ENCODE data around the gene SARDH. TPM values are rescaled to one million over a fixed set of nuclear protein-coding genes. Genes with fewer than 3 reads are reported as not detected.
"Not testable (repeated sequence)": the region's sequence is repeated elsewhere in the genome, so short reads cannot be mapped to it uniquely, and the experiment has no call there.

The SARDH gene
- total RNA-seq, 2 donors from 2014 or later = 2.2 to 6.8 TPM

DNA sequence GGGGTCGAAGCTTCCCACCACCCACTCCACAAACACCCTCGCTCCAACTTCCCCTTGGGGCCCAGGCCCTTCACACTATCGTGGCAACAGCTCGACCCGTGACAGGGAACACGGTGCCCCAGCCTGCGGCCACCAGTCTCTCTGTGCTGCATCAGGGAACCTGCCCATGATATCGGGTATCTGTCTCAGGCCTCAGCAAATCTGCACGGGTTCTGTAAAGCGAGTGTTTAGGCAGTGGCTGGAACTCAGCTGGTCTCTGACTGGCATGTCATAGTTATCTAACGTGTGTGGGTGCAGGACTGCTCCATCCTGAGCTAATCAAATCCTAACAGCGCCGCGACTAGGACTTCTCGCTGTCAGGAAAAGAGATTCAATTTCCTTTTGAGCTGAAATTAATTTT lies 59.1 kb downstream of the SARDH start:
- Mint-ChIP-seq H3K4me1 (peaks cover 34% of the 10 kb centered on the region), H3K36me3 (ENCODE audit: low read depth) (no peaks in the 10 kb centered on the region), H3K4me3 (peak overlapping the region; percentile 57), H3K27me3 (no peaks in the 10 kb centered on the region), H3K27ac (peak overlapping the region; percentile 97)
- DNase-seq (no peak), ATAC-seq (no peak)
- H3K9me3 ChIP-seq (ENCODE audit: control insufficient read depth, low read length, poor library complexity, severe bottlenecking) = no peaks in the 10 kb centered on the region

DNA sequence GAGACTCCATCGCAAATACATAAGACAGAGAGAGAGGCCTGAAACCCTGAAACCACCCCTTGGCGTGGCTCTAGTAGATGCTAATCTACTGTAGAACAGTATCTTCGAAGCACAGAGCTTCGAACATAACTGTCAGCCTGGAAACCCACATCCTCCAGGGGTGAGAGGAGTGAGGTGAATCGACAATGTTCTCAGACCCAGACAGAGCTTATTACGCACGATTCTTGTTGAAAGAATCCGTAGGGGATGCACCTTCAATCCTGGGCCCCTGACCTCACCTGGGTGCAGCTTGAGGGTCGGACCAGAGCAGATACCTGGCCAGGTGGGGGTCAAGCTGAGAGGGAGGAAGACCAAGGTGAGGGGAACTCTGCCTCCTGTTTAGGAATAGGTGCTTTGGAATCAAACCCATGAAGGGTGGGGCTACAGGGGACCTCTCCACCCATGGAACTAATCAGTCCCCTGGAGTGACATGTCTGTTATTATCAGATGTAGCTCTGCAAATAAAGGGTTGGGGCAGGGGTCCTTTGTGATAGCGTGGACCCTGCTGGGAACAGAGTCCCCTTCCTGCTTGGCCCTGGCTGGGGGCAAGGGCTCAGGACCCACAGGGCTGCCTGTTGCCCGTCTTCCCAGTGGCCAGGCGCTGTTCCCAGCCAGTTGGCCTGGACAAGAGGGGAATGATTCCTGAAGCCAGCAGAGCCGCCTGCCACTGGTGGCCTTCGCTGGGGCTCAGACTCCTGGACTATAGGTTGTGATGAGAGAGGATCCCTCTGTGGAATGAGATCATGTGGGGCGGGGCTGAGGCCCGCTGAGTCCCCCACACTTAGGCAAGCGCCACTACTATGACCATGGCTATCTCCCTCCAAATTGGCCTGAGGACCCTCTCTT lies 60.8 kb downstream of the SARDH start:
- H3K27ac Mint-ChIP-seq = peak overlapping the region; percentile 97
- no peaks in the 10 kb centered on the region for H3K36me3 Mint-ChIP-seq (ENCODE audit: low read depth)

DNA sequence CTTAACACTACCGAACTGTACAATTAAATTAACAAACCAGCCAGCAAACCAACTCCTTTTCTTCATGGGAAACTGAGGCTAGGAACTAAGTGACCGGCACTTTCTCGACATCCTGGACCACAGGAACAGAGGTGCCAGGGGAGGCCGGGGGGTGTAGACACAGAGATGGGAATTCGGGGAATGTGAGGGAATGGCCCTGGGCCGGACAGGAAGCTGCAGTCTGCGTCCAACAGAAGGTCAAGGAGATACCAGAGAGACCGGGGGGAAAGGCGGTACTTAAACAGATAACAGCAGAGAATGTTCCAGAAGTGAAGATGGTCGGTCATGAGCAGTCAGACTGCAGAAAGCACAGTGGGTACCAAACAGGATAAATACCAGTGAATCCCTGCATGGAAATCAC lies 61.7 kb downstream of the SARDH start:
- Mint-ChIP-seq H3K4me1 (peaks cover 25% of the 10 kb centered on the region), H3K27ac (peak overlapping the region; percentile 97), H3K36me3 (ENCODE audit: low read depth) (no peaks in the 10 kb centered on the region), H3K4me3 (peak overlapping the region; percentile 49), H3K27me3 (no peaks in the 10 kb centered on the region)
- no peak for ATAC-seq
- DNase-seq = no peak
- H3K9me3 ChIP-seq (ENCODE audit: control insufficient read depth, low read length, poor library complexity, severe bottlenecking) = no peaks in the 10 kb centered on the region

More for the DNA sequence above, 60.8 kb downstream of the SARDH start:
- Mint-ChIP-seq H3K4me1 (peaks cover 25% of the 10 kb centered on the region), H3K4me3 (peak overlapping the region; percentile 70), H3K27me3 (no peaks in the 10 kb centered on the region)
- no peaks in the 10 kb centered on the region for H3K9me3 ChIP-seq (ENCODE audit: control insufficient read depth, low read length, poor library complexity, severe bottlenecking)
- peak; percentile 98 for ATAC-seq
- peak in 2 of 3 donors; percentile 48 to 49 for DNase-seq

GRCh38 chr9:133675796-133676195 lies 62.4 kb downstream of the SARDH start:
- not testable (repeated sequence) for H3K9me3 ChIP-seq (ENCODE audit: control insufficient read depth, low read length, poor library complexity, severe bottlenecking); H3K36me3 Mint-ChIP-seq (ENCODE audit: low read depth); ATAC-seq; H3K4me3 Mint-ChIP-seq; DNase-seq; H3K27me3 Mint-ChIP-seq
- peaks cover 25% of the 10 kb centered on the region for H3K4me1 Mint-ChIP-seq
- peak overlapping the region; percentile 97 for H3K27ac Mint-ChIP-seq

- H3K36me3 Mint-ChIP-seq (ENCODE audit: low read depth) = no peaks in the 10 kb centered on the region
- H3K9me3 ChIP-seq (ENCODE audit: control insufficient read depth, low read length, poor library complexity, severe bottlenecking) = no peaks in the 10 kb centered on the region
- no peak overlapping the region for H3K4me3 Mint-ChIP-seq
- peak overlapping the region; percentile 97 for H3K27ac Mint-ChIP-seq
- no peak for ATAC-seq
- H3K27me3 Mint-ChIP-seq = no peaks in the 10 kb centered on the region
- peaks cover 25% of the 10 kb centered on the region for H3K4me1 Mint-ChIP-seq
- no peak for DNase-seq
Measured at GRCh38 chr9:133674091-133674490, 64.1 kb downstream of the SARDH start.

GRCh38 chr9:133673258-133673655 lies 64.9 kb downstream of the SARDH start:
- no peaks in the 10 kb centered on the region for H3K9me3 ChIP-seq (ENCODE audit: control insufficient read depth, low read length, poor library complexity, severe bottlenecking)
- Mint-ChIP-seq H3K4me3 (no peak overlapping the region), H3K4me1 (peaks cover 24% of the 10 kb centered on the region), H3K27me3 (no peaks in the 10 kb centered on the region), H3K36me3 (ENCODE audit: low read depth) (no peaks in the 10 kb centered on the region), H3K27ac (peak overlapping the region; percentile 97)
- ATAC-seq = no peak
- no peak for DNase-seq

- no peak overlapping the region for H3K4me3 Mint-ChIP-seq
- H3K27ac Mint-ChIP-seq = peak overlapping the region; percentile 37
- no peaks in the 10 kb centered on the region for H3K9me3 ChIP-seq (ENCODE audit: control insufficient read depth, low read length, poor library complexity, severe bottlenecking)
- DNase-seq (no peak), ATAC-seq (no peak)
- no peaks in the 10 kb centered on the region for H3K27me3 Mint-ChIP-seq
- no peaks in the 10 kb centered on the region for H3K36me3 Mint-ChIP-seq (ENCODE audit: low read depth)
- peaks cover 24% of the 10 kb centered on the region for H3K4me1 Mint-ChIP-seq
Measured at GRCh38 chr9:133672503-133673257, 65.5 kb downstream of the SARDH start.

DNA sequence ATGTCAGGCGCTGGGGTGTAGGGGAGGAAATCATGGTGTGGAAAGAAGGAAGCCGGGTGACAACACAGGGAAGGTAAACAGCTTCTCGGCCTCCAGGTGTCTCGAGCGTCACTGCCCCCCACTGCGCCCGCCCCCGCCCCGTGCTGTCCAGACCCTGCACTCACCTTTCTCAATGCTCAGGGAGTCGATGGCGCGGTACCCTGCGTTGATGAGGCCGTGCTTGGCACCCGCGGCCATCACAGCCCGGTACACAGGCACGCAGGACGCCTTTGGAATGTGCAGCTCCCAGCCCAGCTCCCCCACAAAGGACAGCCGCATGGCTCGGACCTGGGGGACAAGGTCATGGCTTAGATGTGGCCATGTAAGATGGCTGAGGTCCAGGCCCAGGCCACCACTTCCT lies 66.8 kb downstream of the SARDH start:
- H3K9me3 ChIP-seq (ENCODE audit: control insufficient read depth, low read length, poor library complexity, severe bottlenecking) = no peaks in the 10 kb centered on the region
- no peak for DNase-seq
- no peak for ATAC-seq
- H3K27ac Mint-ChIP-seq = peak overlapping the region; percentile 56
- H3K4me1 Mint-ChIP-seq = peaks cover 11% of the 10 kb centered on the region
- H3K27me3 Mint-ChIP-seq = no peaks in the 10 kb centered on the region
- no peaks in the 10 kb centered on the region for H3K36me3 Mint-ChIP-seq (ENCODE audit: low read depth)
- H3K4me3 Mint-ChIP-seq = no peak overlapping the region

DNA sequence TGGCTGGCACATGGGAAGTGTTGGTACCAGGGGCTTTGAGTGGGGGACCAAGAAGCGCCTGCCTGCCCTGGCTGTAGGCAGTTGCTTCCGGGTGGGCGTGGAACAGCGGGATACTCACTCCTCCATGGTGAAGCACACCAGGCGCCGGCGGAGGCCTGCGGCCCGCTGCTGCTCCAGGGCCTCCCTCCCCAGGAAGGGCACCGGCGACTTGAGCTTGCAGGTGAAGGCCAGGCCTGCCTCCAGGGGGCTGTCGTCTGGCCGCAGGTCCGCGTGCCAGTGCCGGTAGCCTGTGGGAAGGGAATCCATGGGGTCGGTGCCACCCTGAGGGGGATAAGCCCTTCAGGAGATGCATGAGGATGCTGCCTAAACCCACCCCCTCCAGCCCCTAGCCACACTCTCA lies 67.7 kb downstream of the SARDH start:
- H3K4me1 Mint-ChIP-seq = peaks cover 3% of the 10 kb centered on the region
- DNase-seq = no peak
- H3K36me3 Mint-ChIP-seq (ENCODE audit: low read depth) = no peaks in the 10 kb centered on the region
- ATAC-seq = no peak
- no peaks in the 10 kb centered on the region for H3K9me3 ChIP-seq (ENCODE audit: control insufficient read depth, low read length, poor library complexity, severe bottlenecking)
- no peak overlapping the region for H3K4me3 Mint-ChIP-seq
- H3K27me3 Mint-ChIP-seq = no peaks in the 10 kb centered on the region
- H3K27ac Mint-ChIP-seq = no peak overlapping the region

GRCh38 chr9:133669182-133669801 lies 68.9 kb downstream of the SARDH start:
- ATAC-seq (no peak), DNase-seq (no peak)
- Mint-ChIP-seq H3K27ac (peak overlapping the region; percentile 66), H3K4me3 (no peak overlapping the region), H3K36me3 (ENCODE audit: low read depth) (no peaks in the 10 kb centered on the region), H3K4me1 (no peaks in the 10 kb centered on the region), H3K27me3 (no peaks in the 10 kb centered on the region)
- no peaks in the 10 kb centered on the region for H3K9me3 ChIP-seq (ENCODE audit: control insufficient read depth, low read length, poor library complexity, severe bottlenecking)

DNA sequence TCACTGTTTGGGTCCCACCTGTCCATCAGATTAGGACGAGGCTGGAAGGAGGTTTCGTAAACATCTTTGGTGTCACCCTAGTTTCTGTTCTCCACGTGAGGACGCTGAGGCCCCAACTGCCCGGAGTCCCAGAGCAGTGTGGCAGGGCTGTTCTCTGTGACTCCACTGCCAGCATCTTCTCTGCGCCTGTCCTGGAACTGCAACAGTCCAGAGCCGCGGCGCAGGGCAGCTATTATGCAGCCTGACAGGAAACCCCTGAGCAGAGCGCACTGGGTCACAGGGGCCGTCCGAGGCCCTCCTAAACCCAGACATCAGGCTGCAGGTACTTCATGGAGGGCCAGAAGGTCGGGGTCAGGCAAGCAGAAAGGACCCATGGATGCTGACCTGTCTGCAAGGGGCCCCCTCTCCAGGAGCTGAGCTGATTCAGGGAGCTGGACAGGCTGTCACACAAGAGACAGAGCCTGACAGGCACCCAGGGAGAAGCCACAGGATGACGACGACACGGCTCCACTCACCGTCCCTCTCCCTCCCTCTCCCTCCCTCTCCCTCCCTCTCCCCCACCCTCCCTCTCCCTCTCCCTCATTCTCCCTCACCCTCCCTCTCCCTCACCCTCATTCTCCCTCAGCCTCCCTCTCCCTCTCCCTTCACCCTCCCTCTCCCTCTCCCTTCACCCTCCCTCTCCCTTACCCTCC lies 70.2 kb downstream of the SARDH start:
- H3K36me3 Mint-ChIP-seq (ENCODE audit: low read depth) = no peaks in the 10 kb centered on the region
- H3K9me3 ChIP-seq (ENCODE audit: control insufficient read depth, low read length, poor library complexity, severe bottlenecking) = no peaks in the 10 kb centered on the region
- no peak overlapping the region for H3K27ac Mint-ChIP-seq
- DNase-seq = no peak
- H3K4me3 Mint-ChIP-seq = no peak overlapping the region
- H3K27me3 Mint-ChIP-seq = no peaks in the 10 kb centered on the region
- no peak for ATAC-seq
- H3K4me1 Mint-ChIP-seq = no peaks in the 10 kb centered on the region

- no peaks in the 10 kb centered on the region for H3K36me3 Mint-ChIP-seq (ENCODE audit: low read depth)
- no peak overlapping the region for H3K27ac Mint-ChIP-seq
- no peak for ATAC-seq
- DNase-seq = no peak
- no peaks in the 10 kb centered on the region for H3K9me3 ChIP-seq (ENCODE audit: control insufficient read depth, low read length, poor library complexity, severe bottlenecking)
- no peak overlapping the region for H3K4me3 Mint-ChIP-seq
- H3K4me1 Mint-ChIP-seq = no peaks in the 10 kb centered on the region
- no peaks in the 10 kb centered on the region for H3K27me3 Mint-ChIP-seq
Measured at GRCh38 chr9:133666845-133667244, 71.3 kb downstream of the SARDH start.

- H3K9me3 ChIP-seq (ENCODE audit: control insufficient read depth, low read length, poor library complexity, severe bottlenecking) = no peaks in the 10 kb centered on the region
- Mint-ChIP-seq H3K27ac (no peak overlapping the region), H3K36me3 (ENCODE audit: low read depth) (no peaks in the 10 kb centered on the region), H3K27me3 (no peaks in the 10 kb centered on the region), H3K4me1 (no peaks in the 10 kb centered on the region), H3K4me3 (no peak overlapping the region)
- ATAC-seq (no peak), DNase-seq (no peak)
Measured at GRCh38 chr9:133666387-133666786, 71.8 kb downstream of the SARDH start.

All from T-helper 17 cell (primary cell).